ENCODE data around the gene MTAP. TPM values are rescaled to one million over a fixed set of nuclear protein-coding genes. Genes with fewer than 3 reads are reported as not detected.
A peak's percentile ranks its signal among the peaks of the same experiment; 100 is the strongest.

MTAP gene
- total RNA-seq, 1 donor: 36.7 TPM

GRCh38 chr9:21968331-21969010 is 166.0 kb downstream of the MTAP start:
- no peak for DNase-seq (ENCODE audit: low read depth)
- no peak overlapping the region for H3K4me3 ChIP-seq (ENCODE audit: low read depth, low read length)

GRCh38 chr9:21969011-21969940 is 166.8 kb downstream of the MTAP start:
- no peak for DNase-seq (ENCODE audit: low read depth)
- no peak overlapping the region for H3K4me3 ChIP-seq (ENCODE audit: low read depth, low read length)
- no peak for TF ChIP-seq CTCF (IDR thresholded peaks at IDR 0.05; ENCODE audit: insufficient read depth, low read depth, low read length)

More at GRCh38 chr9:21968331-21969010, 166.0 kb downstream of the MTAP start:
- no peak for TF ChIP-seq CTCF (IDR thresholded peaks at IDR 0.05; ENCODE audit: insufficient read depth, low read depth, low read length)

GRCh38 chr9:21969951-21970799 is 167.7 kb downstream of the MTAP start:
- H3K4me3 ChIP-seq (ENCODE audit: low read depth, low read length): no peak overlapping the region
- no peak for TF ChIP-seq CTCF (IDR thresholded peaks at IDR 0.05; ENCODE audit: insufficient read depth, low read depth, low read length)
- no peak for DNase-seq (ENCODE audit: low read depth)

GRCh38 chr9:21970800-21971640 is 168.6 kb downstream of the MTAP start:
- TF ChIP-seq CTCF (IDR thresholded peaks at IDR 0.05; ENCODE audit: insufficient read depth, low read depth, low read length): no peak
- DNase-seq (ENCODE audit: low read depth): no peak
- no peak overlapping the region for H3K4me3 ChIP-seq (ENCODE audit: low read depth, low read length)

- no peak for DNase-seq (ENCODE audit: low read depth)
- no peak for TF ChIP-seq CTCF (IDR thresholded peaks at IDR 0.05; ENCODE audit: insufficient read depth, low read depth, low read length)
- H3K4me3 ChIP-seq (ENCODE audit: low read depth, low read length): no peak overlapping the region
Measured at GRCh38 chr9:21972361-21972760, 169.9 kb downstream of the MTAP start.

- TF ChIP-seq CTCF (IDR thresholded peaks at IDR 0.05; ENCODE audit: insufficient read depth, low read depth, low read length): no peak
- peak overlapping the region; percentile 70 for H3K4me3 ChIP-seq (ENCODE audit: low read depth, low read length)
- DNase-seq (ENCODE audit: low read depth): no peak
Measured at GRCh38 chr9:21974343-21974721, 171.9 kb downstream of the MTAP start.

All from fibroblast of villous mesenchyme (primary cell).